Adrenal gland (tissue), 5 donors: ENCODE data around the gene ACSL6.

Source experiments
- POLR2A ChIP-seq, 2 donors: fragments of 450-650 bp; IDR thresholded peaks; one replicate each; pipeline ENCODE4 v1.6.1; 2017; ENCODE audit warnings: antibody characterized with exemption in 2 of 2, mild to moderate bottlenecking in 2 of 2, moderate library complexity in 1 of 2
- TF ChIP-seq, protein P1 (sequence below), 6 experiments: fragments of 450-650 bp in 4 of 6; fragments of 200-600 bp in 2 of 6; sonication (generic) in 1 of 6; IDR thresholded peaks; 1 replicate in 5 of 6; 2 replicates in 1 of 6; pipeline versions ENCODE4 v1.5.1 to v1.8.0; 2016 to 2021; ENCODE audit warnings: antibody characterized with exemption in 6 of 6, mild to moderate bottlenecking in 2 of 6, moderate library complexity in 1 of 6
- donor health status: DM: no; HTN: no; CAD: no.

DNA sequence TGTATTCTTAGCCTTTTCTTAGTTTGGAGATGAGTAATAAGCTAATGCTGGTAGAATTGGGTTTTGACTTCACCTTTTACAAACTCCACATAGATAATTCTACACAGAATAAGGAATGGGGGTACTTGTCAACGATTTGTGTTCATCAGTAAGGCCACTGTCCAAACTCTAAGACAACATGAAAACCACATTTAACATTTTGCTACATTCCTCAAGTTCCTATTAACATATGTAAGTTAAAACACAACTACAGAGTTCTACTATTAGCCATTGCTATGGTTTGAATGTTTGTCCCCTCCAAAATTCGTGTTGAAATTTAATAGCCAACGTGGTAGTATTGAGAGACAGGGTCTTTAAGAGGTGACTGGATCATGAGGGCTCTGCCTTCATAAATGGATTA lies 97.9 kb downstream of the ACSL6 start:
- TF ChIP-seq, protein P1, sequence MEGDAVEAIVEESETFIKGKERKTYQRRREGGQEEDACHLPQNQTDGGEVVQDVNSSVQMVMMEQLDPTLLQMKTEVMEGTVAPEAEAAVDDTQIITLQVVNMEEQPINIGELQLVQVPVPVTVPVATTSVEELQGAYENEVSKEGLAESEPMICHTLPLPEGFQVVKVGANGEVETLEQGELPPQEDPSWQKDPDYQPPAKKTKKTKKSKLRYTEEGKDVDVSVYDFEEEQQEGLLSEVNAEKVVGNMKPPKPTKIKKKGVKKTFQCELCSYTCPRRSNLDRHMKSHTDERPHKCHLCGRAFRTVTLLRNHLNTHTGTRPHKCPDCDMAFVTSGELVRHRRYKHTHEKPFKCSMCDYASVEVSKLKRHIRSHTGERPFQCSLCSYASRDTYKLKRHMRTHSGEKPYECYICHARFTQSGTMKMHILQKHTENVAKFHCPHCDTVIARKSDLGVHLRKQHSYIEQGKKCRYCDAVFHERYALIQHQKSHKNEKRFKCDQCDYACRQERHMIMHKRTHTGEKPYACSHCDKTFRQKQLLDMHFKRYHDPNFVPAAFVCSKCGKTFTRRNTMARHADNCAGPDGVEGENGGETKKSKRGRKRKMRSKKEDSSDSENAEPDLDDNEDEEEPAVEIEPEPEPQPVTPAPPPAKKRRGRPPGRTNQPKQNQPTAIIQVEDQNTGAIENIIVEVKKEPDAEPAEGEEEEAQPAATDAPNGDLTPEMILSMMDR (IDR thresholded peaks at IDR 0.05) = no peak
- no peak for TF ChIP-seq POLR2A (IDR thresholded peaks at IDR 0.05)
